Thyroid gland (tissue), 4 donors: Measurements from ENCODE around the gene TRIM17.

ENCODE experiments used
- POLR2A ChIP-seq, 2 donors: fragments of 450-650 bp; IDR thresholded peaks; one replicate each; pipeline ENCODE4 v1.6.1; 2017; ENCODE audit warnings: antibody characterized with exemption in 2 of 2, mild to moderate bottlenecking in 2 of 2, moderate library complexity in 1 of 2
- TF ChIP-seq, protein P1 (sequence below), 6 experiments: fragments of 200-600 bp in 3 of 6; fragments of 450-650 bp in 3 of 6; sonication (generic) in 3 of 6; IDR thresholded peaks; one replicate each; pipeline ENCODE4 v1.5.1; 2016 to 2019; ENCODE audit warnings: antibody characterized with exemption in 6 of 6, mild to moderate bottlenecking in 2 of 6, inconsistent platforms in 1 of 6, moderate library complexity in 1 of 6

DNA sequence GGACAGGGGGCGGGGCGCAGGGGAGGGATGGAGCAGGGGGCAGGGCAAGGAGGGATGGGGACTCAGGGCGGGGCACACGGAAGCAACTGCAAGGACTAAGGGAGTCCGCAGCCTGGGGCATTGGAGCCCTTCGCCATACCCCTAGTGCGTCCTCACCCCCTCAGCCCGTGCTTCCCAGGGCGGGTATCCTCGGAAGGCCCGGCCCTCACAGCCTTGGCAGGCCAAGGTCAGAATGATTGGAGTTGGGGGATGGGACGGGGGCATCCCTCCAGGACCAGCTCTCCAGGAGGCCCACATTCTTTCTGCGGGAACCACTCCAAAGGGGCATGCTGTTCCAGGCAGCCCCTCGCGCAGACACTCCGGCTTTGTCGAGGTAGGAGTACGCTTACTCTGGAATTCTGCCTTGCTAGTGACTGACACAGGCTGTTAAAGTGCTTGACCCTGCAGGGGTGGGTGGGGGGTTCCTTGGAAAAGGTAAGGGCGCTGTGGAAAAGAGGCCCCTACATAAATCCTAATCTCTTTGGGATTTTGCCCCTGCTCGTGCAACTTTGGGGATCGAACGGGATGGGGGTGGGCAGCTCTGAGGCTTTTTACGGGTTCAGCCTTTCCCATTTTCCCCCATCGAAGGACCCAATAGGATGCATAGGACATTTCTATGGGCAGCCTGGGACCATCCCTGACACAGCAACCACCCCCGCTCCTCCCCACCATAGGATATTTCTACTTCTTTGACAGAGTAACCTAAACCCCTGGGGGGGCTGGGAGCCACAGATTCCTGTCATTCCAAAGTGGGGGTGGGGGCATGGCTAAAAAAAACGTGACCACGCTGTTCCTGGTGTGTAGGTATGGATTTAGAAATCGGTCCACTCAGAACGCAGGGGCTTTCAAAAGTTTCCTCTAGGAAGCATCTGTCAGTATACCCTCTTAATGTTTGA lies 9.3 kb downstream of the TRIM17 start:
- TF ChIP-seq, protein P1, sequence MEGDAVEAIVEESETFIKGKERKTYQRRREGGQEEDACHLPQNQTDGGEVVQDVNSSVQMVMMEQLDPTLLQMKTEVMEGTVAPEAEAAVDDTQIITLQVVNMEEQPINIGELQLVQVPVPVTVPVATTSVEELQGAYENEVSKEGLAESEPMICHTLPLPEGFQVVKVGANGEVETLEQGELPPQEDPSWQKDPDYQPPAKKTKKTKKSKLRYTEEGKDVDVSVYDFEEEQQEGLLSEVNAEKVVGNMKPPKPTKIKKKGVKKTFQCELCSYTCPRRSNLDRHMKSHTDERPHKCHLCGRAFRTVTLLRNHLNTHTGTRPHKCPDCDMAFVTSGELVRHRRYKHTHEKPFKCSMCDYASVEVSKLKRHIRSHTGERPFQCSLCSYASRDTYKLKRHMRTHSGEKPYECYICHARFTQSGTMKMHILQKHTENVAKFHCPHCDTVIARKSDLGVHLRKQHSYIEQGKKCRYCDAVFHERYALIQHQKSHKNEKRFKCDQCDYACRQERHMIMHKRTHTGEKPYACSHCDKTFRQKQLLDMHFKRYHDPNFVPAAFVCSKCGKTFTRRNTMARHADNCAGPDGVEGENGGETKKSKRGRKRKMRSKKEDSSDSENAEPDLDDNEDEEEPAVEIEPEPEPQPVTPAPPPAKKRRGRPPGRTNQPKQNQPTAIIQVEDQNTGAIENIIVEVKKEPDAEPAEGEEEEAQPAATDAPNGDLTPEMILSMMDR (IDR thresholded peaks at IDR 0.05) = no peak
- no peak for TF ChIP-seq POLR2A (IDR thresholded peaks at IDR 0.05)
